ENCODE results near the gene SETD5. TPM values are rescaled to one million over a fixed set of nuclear protein-coding genes. Genes with fewer than 3 reads are reported as not detected.

SETD5 gene, protein sequence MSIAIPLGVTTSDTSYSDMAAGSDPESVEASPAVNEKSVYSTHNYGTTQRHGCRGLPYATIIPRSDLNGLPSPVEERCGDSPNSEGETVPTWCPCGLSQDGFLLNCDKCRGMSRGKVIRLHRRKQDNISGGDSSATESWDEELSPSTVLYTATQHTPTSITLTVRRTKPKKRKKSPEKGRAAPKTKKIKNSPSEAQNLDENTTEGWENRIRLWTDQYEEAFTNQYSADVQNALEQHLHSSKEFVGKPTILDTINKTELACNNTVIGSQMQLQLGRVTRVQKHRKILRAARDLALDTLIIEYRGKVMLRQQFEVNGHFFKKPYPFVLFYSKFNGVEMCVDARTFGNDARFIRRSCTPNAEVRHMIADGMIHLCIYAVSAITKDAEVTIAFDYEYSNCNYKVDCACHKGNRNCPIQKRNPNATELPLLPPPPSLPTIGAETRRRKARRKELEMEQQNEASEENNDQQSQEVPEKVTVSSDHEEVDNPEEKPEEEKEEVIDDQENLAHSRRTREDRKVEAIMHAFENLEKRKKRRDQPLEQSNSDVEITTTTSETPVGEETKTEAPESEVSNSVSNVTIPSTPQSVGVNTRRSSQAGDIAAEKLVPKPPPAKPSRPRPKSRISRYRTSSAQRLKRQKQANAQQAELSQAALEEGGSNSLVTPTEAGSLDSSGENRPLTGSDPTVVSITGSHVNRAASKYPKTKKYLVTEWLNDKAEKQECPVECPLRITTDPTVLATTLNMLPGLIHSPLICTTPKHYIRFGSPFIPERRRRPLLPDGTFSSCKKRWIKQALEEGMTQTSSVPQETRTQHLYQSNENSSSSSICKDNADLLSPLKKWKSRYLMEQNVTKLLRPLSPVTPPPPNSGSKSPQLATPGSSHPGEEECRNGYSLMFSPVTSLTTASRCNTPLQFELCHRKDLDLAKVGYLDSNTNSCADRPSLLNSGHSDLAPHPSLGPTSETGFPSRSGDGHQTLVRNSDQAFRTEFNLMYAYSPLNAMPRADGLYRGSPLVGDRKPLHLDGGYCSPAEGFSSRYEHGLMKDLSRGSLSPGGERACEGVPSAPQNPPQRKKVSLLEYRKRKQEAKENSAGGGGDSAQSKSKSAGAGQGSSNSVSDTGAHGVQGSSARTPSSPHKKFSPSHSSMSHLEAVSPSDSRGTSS (N-terminal part only)
- 100 to 1,000 TPM in 2 of 8 experiments, 10 to 100 TPM in 6; 32.0 to 200 (median 74.3) TPM for total RNA-seq

DNA sequence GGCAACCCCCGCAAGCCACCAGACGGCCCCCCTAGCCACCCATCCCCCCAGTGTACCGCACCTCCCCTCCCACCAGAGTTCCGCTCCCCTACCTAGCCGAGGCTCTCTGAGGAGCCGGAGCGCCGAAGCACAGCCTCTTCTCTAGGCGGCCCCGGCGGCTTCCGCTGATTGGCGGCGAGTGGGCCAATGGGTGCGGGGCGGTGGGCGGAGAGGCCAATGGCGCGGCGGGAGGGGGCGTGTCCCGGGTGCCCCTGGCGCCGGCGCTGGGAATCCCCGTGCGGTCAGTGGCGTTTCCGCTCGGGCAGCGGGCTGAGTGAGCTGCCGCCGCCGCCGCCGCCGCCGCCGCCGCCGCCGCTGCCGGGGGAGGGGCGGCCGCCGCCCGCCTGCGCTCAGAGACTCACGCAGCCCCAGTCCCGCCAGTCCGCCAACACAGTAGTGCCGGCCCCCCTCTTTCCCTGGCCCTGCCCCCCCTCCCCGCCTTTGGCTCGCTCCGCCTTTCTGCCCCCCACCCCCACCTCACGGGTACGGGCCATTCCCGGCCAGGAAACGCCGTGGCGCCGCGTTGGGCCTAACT is at the start of gene SETD5:
Gene SETD5, plus strand, starts transcription at position 284 of the 574 bp plus-strand sequence. CDS start 31,324 bp downstream, outside the sequence.
- WGBS, 10 experiments, result no CpG with 5 or more reads among the region's 63 CpGs
- peak within 1 kb of the TSS; percentile 66 to 95 (median 89) for H3K4me3 ChIP-seq

DNA sequence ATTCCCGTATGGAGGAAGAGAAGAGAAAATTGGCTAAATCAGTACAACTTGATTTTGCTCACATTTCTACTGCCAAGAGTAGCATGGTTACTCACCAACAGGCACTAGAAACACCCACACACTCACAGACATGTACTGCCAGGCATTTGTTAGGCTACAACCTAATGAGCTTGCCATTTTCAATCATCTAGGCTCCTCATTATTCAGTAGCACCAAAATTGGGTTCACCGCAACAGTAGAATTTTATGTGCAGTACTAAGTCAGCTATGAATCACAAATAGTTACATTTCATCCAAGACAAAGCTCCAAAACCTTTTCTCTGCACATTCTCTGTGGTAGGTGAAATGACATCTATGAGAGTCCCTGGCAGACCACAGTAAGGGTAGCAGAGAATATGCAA is 49.5 kb upstream of the SETD5 start:
- 6 to 100% (median 75%) methylated on average over 1 to 2 of the region's 2 CpGs; no CpG with 5 or more reads in 1 of the 10 experiments for WGBS, 10 experiments
- Histone ChIP-seq H3K27ac (no peak overlapping the region), H3K4me3 (no peak overlapping the region), H3K4me1 (replicated peaks in 1 of 2) (peaks cover 0 to 1% of the 10 kb centered on the region in 2 donors)
- in situ Hi-C loops (cut with MboI; ENCODE audit: low pct_unique_long_range_greater_than_20kb in 2 of 9, low sequenced_read_pairs in 9 of 9, unreplicated experiment in 9 of 9), result no loop called here
- no peak for ATAC-seq (replicated peaks in 6 of 8)

More for the DNA sequence above, at the start of gene SETD5:
- peak; percentile 51 to 67 (median 54) for ATAC-seq (replicated peaks in 6 of 8)
- in situ Hi-C loops (cut with MboI; ENCODE audit: low pct_unique_long_range_greater_than_20kb in 2 of 9, low sequenced_read_pairs in 9 of 9, unreplicated experiment in 9 of 9), result no loop called here
- Histone ChIP-seq H3K27ac (peak within 1 kb of the TSS; percentile 98 to 99), H3K4me1 (replicated peaks in 1 of 2) (peaks cover 14 to 20% of the 10 kb centered on the region in 2 donors)

DNA sequence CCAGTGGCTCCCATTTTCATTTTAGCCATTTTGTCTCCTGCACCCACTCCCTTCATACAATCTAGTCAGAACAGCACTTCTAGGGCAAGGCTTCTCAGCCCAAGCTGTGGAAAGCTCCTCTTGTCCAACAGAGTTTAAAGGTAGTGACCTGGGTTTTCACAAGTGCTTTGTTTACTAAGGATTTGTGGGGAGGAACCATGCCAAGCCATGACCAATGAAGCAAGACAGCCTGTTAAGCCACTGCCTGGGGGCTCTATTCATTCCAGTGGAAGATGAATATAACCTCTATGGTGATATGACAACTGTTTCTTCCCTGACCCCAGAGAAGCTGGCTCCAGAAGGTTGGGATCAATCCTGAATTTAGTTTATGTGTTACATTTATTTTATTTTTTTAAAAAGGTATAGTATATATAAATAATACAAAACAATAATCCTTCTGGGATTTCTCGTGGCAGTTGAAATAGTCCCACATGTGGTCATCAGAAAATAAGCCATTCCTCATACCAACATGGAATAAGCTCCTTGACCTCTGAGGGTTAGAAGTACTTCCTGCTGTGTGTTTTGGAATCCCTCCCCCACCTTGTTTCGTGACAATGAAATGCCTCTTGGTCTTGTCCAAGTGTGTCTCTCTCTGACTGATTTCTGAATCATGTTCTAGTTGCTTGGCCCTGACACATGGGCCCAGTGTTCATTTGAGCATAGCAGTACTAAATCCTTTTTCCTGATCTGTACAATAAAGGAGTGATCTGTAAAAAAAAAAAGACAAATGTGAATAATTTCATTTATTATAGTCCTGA is 47.9 kb upstream of the SETD5 start:
- 0 to 83% (median 20%) methylated on average over 1 to 2 of the region's 2 CpGs; no CpG with 5 or more reads in 3 of the 10 experiments for WGBS, 10 experiments
- no peak overlapping the region for H3K27ac ChIP-seq
- peak in 3 of 8 experiments; percentile 56 to 80 (median 64) for ATAC-seq (replicated peaks in 6 of 8)
- in situ Hi-C loops (cut with MboI; ENCODE audit: low pct_unique_long_range_greater_than_20kb in 2 of 9, low sequenced_read_pairs in 9 of 9, unreplicated experiment in 9 of 9), result loop anchor here in 1 of 9 experiments (25.0 kb wide), 1 partner anchor 113 kb away; no protein-coding TSS in a partner anchor
- H3K4me1 ChIP-seq (replicated peaks in 1 of 2), result peaks cover 0 to 3% of the 10 kb centered on the region in 2 donors
- no peak overlapping the region for H3K4me3 ChIP-seq

DNA sequence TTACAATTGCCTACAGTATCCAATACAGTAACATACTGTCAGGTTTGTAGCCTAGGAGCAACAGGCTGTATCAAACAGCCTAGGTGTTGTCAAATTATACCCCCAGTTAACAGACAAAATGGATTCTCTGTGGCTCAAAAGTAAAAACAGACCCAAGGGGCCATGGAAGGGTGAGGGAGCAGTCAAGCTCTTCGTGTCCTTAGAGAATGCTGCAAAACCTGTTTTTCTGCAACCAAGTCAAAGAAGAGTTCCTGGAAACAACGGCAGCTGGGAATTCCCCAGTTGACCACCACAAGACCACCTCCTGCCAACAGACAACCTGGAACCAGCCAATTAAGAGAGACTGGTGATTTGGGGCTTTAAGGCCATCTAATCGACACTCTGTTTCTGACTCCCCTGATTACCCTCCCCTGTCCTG is 45.7 kb upstream of the SETD5 start:
- in situ Hi-C loops (cut with MboI; ENCODE audit: low pct_unique_long_range_greater_than_20kb in 2 of 9, low sequenced_read_pairs in 9 of 9, unreplicated experiment in 9 of 9), result loop anchor here in 1 of 9 experiments (25.0 kb wide), 1 partner anchor 111 kb away; no protein-coding TSS in a partner anchor
- H3K4me1 ChIP-seq (replicated peaks in 1 of 2), result peaks cover 0 to 3% of the 10 kb centered on the region in 2 donors
- no peak for ATAC-seq (replicated peaks in 6 of 8)
- no peak overlapping the region for H3K27ac ChIP-seq
- H3K4me3 ChIP-seq, result no peak overlapping the region
- WGBS, 10 experiments, result 40 to 92% (median 83%) methylated on average over 1 to 3 of the region's 3 CpGs; no CpG with 5 or more reads in 3 of the 10 experiments

DNA sequence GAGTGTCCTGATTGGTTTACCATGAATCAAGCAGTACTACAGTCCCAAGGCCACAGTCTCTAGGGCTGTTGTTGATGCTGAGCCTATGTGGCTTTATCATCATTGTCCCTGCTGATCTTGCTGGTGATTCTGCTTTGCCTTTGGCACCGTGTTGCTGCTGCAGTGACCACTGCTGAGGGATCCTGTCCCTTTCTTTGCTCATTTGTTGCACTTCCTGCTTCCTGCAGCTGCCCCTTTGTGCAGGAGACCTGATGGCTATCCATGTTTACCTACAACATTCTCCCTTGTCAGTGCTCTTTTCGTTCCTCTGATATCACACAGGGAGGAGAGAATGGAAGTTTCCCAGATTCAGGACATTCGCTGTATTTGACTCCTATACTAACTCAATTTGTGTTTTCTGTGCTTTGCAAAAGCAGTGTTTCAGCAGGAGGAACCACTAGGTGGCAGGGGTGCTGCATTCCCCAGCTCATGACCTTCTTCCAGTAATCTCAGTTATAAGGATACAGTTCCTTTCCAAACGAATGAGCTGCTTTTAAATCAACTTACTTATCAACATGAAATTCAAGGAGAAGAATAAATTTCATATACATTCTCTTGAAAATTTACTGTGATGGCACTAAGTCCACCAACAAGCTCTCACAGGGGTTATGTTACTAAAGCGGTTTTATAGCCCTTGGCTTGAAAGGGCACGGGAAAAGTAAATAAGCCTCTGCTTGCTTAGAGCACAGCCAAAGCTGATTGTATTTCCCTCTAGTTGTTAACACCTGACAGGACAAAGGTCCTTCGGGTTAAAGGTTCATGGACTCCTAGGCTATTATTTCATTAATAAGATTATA is 44.3 kb upstream of the SETD5 start:
- in situ Hi-C loops (cut with MboI; ENCODE audit: low pct_unique_long_range_greater_than_20kb in 2 of 9, low sequenced_read_pairs in 9 of 9, unreplicated experiment in 9 of 9), result loop anchor here in 1 of 9 experiments (25.0 kb wide), 1 partner anchor 109 kb away; no protein-coding TSS in a partner anchor
- 0 to 83% (median 14%) methylated on average over 1 to 7 of the region's 7 CpGs for WGBS, 10 experiments
- ATAC-seq (replicated peaks in 6 of 8), result peak; percentile 75 to 92 (median 82)
- no peak overlapping the region for H3K4me3 ChIP-seq
- no peak overlapping the region for H3K27ac ChIP-seq
- H3K4me1 ChIP-seq (replicated peaks in 1 of 2), result peaks cover 0 to 3% of the 10 kb centered on the region in 2 donors

DNA sequence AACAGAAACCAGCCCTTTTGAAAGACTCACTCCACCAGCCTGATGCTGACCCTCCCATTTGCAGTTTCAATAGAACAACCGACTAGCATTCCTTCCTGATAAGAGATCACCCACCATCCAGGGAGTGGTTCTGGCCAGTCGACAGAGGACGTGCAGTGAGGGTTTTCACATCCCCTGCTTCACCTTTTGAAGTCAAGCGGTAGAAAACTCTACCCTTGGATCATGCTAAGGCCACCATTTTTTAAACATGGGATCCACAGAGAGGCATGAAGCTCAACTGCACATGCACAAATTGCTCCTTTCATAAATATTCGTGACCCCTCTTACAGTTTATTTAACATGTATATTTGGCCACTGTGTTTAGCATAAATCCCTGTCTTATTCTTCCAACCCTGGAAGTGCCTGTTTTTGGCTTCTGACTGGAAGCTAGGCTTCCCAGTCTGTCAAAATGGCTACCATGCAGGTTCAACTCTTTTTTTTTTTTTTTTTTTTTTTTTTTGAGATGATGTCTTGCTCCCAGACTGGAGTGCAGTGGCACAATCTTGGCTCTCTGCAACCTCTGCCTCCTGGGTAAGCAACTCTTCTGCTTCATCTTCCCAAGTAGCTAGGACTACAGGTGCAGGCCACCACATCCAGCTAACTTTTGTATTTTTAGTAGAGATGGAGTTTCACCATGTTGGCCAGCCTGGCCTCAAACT is 35.6 kb upstream of the SETD5 start:
- Histone ChIP-seq H3K4me1 (replicated peaks in 1 of 2) (peaks cover 7 to 13% of the 10 kb centered on the region in 2 donors), H3K27ac (peak overlapping the region; percentile 92 to 97), H3K4me3 (peak overlapping the region; percentile 51 to 67 (median 64))
- WGBS, 10 experiments, result 67 to 100% (median 90%) methylated on average over 1 to 4 of the region's 5 CpGs; no CpG with 5 or more reads in 3 of the 10 experiments
- no peak for ATAC-seq (replicated peaks in 6 of 8)
- in situ Hi-C loops (cut with MboI; ENCODE audit: low pct_unique_long_range_greater_than_20kb in 2 of 9, low sequenced_read_pairs in 9 of 9, unreplicated experiment in 9 of 9), result loop anchor here in 1 of 9 experiments (25.0 kb wide), 1 partner anchor 100 kb away; no protein-coding TSS in a partner anchor

DNA sequence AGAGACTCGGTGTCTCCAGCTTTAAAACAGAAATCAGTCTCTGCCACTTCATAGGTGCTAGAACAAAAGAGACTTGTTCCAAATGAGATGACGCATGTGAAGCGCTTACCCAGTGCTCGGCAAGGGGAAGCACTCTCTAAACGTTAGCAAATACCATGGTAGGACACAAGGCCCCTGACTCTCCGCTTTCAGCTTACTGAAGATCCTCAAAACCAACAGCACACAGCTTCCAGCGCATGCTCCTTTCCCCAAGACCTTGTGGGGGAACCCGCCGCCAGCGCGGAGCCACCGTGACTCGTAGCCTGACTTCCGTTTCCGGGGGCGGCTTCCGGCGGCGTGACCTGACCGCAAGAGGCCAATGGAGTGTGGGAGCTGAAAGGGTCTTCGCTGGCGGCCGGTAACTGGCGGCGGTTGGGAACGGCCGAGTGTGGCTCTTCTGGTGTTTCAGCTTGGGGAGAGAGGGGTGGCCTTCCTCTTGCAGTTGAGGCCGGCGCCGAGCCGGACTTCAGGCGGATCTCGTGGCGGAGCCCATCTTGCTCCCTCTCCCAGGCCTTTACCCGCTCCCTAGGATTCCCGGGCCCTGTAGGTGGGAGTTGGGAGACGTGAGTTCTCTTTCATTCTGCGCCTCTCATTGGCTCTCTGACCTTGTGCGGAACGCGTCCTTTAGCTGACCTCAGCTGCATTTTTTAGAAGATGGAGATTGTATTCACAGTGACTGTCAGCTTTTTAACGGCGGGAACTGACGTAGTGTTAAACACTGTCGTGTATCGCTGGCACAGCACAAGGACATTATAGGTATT is 34.5 kb upstream of the SETD5 start, which contains the start of gene THUMPD3:
Gene THUMPD3, plus strand, starts transcription at position 324 of the 800 bp plus-strand sequence. CDS start 2,015 bp downstream, outside the sequence.
- WGBS, 10 experiments, result 0 to 45% (median 9%) methylated on average over 1 to 17 of the region's 46 CpGs

DNA sequence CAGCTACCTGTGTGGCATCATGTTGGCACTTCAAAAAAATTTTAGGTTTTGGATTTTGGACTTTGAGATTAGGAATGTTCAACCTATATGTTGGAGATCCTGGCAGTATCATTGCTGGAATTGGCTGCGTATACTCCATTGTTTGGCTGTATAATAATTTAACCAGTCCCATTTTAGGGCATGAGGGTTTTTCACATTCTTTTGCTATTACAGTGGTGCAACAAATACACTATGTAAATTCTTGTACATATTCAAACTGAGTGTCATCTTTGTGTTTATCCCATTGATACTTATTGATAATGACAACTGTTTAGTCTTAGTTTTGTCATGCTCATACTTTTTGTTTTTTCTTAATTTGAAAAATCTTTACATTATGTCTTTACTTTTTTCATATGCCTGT is 27.9 kb upstream of the SETD5 start:
- 83 to 100% (median 100%) methylated on average over 1 of the region's 1 CpG; no CpG with 5 or more reads in 3 of the 10 experiments for WGBS, 10 experiments
- ATAC-seq (replicated peaks in 6 of 8), result peak in 1 of 8 experiments; percentile 57

More for the DNA sequence above, 34.5 kb upstream of the SETD5 start, which contains the start of gene THUMPD3:
- H3K4me3 ChIP-seq, result peak within 1 kb of the TSS; percentile 51 to 67 (median 64)
- H3K4me1 ChIP-seq (replicated peaks in 1 of 2), result peaks cover 7 to 13% of the 10 kb centered on the region in 2 donors
- peak; percentile 94 to 97 (median 95) for ATAC-seq (replicated peaks in 6 of 8)
- H3K27ac ChIP-seq, result peak within 1 kb of the TSS; percentile 92 to 97
- in situ Hi-C loops (cut with MboI; ENCODE audit: low pct_unique_long_range_greater_than_20kb in 2 of 9, low sequenced_read_pairs in 9 of 9, unreplicated experiment in 9 of 9), result loop anchor here in 1 of 9 experiments (25.0 kb wide), 1 partner anchor 99 kb away; no protein-coding TSS in a partner anchor

DNA sequence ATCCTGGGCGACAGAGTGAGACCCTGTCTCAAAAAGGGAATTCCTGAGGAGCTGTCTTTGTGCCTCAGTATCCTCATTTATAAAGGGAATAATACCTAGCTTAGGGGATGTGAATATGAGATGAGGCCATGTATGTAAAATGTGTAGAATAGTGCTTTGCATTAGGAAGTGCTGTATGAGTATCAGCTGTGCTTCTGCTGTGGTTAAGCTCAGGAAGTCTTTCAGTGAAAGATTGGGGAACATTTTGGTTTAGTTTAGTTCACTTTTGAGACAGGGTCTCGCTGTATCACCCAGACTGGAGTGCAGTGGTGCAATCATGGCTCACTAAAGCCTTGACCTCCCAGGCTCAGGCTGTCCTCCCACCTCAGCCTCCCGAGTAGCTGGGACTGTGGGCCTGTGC is 23.9 kb upstream of the SETD5 start:
- no peak for ATAC-seq (replicated peaks in 6 of 8)
- H3K27ac ChIP-seq, result no peak overlapping the region
- no peaks in the 10 kb centered on the region for H3K4me1 ChIP-seq (replicated peaks in 1 of 2)
- in situ Hi-C loops (cut with MboI; ENCODE audit: low pct_unique_long_range_greater_than_20kb in 2 of 9, low sequenced_read_pairs in 9 of 9, unreplicated experiment in 9 of 9), result loop anchor here in 1 of 9 experiments (25.0 kb wide), 1 partner anchor 89 kb away; no protein-coding TSS in a partner anchor
- 75 to 100% (median 90%) methylated on average over 1 to 3 of the region's 3 CpGs; no CpG with 5 or more reads in 5 of the 10 experiments for WGBS, 10 experiments
- no peak overlapping the region for H3K4me3 ChIP-seq

More for the DNA sequence above, 27.9 kb upstream of the SETD5 start:
- in situ Hi-C loops (cut with MboI; ENCODE audit: low pct_unique_long_range_greater_than_20kb in 2 of 9, low sequenced_read_pairs in 9 of 9, unreplicated experiment in 9 of 9), result loop anchor here in 1 of 9 experiments (25.0 kb wide), 1 partner anchor 93 kb away; no protein-coding TSS in a partner anchor
- Histone ChIP-seq H3K4me1 (replicated peaks in 1 of 2) (no peaks in the 10 kb centered on the region), H3K27ac (no peak overlapping the region), H3K4me3 (no peak overlapping the region)
